Stomach (tissue), 9 donors: Measurements from ENCODE around the gene COL4A2. TPM values are rescaled to one million over a fixed set of nuclear protein-coding genes. Genes with fewer than 3 reads are reported as not detected.
A peak's percentile ranks its signal among the peaks of the same experiment; 100 is the strongest.

Experiments
- DNase-seq, 2 donors: peaks; one replicate each; pipeline versions ENCODE4 v3.0.0 to v3.0.0-alpha.2; 2013 to 2019
- H3K27ac ChIP-seq, 5 donors: fragments of 200-600 bp in 4 of 5; sonication (generic) in 4 of 5; one replicate each; pipeline ENCODE4 v1.5.1; 2013 to 2019; ENCODE audit warnings: mild to moderate bottlenecking in 1 of 5, moderate library complexity in 1 of 5
- H3K27me3 ChIP-seq, 3 donors: fragments of 200-600 bp; sonication (generic); one replicate each; pipeline ENCODE4 v1.5.1; 2017 to 2019; ENCODE audit warnings: mixed run types in 1 of 3
- H3K36me3 ChIP-seq, 4 donors: fragments of 200-600 bp; sonication (generic); 1 replicate in 3 of 4; 2 replicates in 1 of 4; pipeline ENCODE4 v1.5.1; 2016 to 2019
- H3K4me1 ChIP-seq, 4 donors: fragments of 200-600 bp; sonication (generic); one replicate each; pipeline ENCODE4 v1.5.1; 2016 to 2019
- H3K4me3 ChIP-seq, 4 donors: fragments of 200-600 bp; sonication (generic) in 3 of 4; one replicate each; pipeline ENCODE4 v1.5.1; 2016 to 2019; ENCODE audit warnings: mild to moderate bottlenecking in 1 of 4
- H3K9me3 ChIP-seq, 4 donors: fragments of 200-600 bp; sonication (generic); one replicate each; pipeline ENCODE4 v1.5.1; 2016 to 2019
- CTCF ChIP-seq, 7 experiments: fragments of 450-650 bp in 4 of 7; fragments of 200-600 bp in 3 of 7; sonication (generic) in 3 of 7; IDR thresholded peaks; one replicate each; pipeline ENCODE4 v1.5.1; 2016 to 2019; ENCODE audit warnings: antibody characterized with exemption in 7 of 7, control low read depth in 2 of 7, mild to moderate bottlenecking in 1 of 7
- EP300 ChIP-seq: sonication (generic); formaldehyde crosslinking; IDR thresholded peaks from one replicate; pipeline ENCODE4 v1.6.1; 2017; ENCODE audit warnings: antibody characterized with exemption
- POLR2A ChIP-seq, 4 donors: fragments of 450-650 bp; IDR thresholded peaks; one replicate each; pipeline ENCODE4 v1.6.1; 2016; ENCODE audit warnings: antibody characterized with exemption in 4 of 4, control low read depth in 2 of 4, mild to moderate bottlenecking in 1 of 4, moderate library complexity in 1 of 4
- POLR2AphosphoS5 ChIP-seq, 3 donors: sonication (generic); formaldehyde crosslinking; IDR thresholded peaks; one replicate each; pipeline ENCODE4 v1.6.1; 2016; ENCODE audit warnings: antibody characterized with exemption in 3 of 3
- WGBS, 5 donors: extraction: QIAGEN DNeasy Blood & Tissue Kit in 3 of 5; methylation state at CpG; one replicate each; pipeline versions ENCODE4 v1.1.5 to v1.1.7; 2013 to 2018; 5-methylcytosine and 5-hydroxymethylcytosine counted together
- intact Hi-C: fragments of 100-400 bp; cut with DNase I; formaldehyde crosslinking; loops from one replicate; pipeline ENCODE4 v1.15.1; 2023; ENCODE audit warnings: low total_unique reads
- polyA plus RNA-seq, 3 donors: library from polyadenylated mRNA; stranded (reverse); fragments of 200-250 nt; gene quantifications; one replicate each; pipeline ENCODE4 v1.2.3, GENCODE V29; 2013
- total RNA-seq, 5 donors: library from RNA; depleted of rRNA; stranded (reverse); fragments of >200 nt; gene quantifications; one replicate each; pipeline versions ENCODE4 v1.1.0 to v1.2.3, GENCODE V29; 2014 to 2016
- donor health status: healthy with polysubstance abuse.
- donor health status: Bipolar disorder and iron deficiency.
- donor health status: healthy.

The COL4A2 gene
- total and polyA plus RNA-seq, 8 donors: 24.0 to 531 (median 214) TPM

DNA sequence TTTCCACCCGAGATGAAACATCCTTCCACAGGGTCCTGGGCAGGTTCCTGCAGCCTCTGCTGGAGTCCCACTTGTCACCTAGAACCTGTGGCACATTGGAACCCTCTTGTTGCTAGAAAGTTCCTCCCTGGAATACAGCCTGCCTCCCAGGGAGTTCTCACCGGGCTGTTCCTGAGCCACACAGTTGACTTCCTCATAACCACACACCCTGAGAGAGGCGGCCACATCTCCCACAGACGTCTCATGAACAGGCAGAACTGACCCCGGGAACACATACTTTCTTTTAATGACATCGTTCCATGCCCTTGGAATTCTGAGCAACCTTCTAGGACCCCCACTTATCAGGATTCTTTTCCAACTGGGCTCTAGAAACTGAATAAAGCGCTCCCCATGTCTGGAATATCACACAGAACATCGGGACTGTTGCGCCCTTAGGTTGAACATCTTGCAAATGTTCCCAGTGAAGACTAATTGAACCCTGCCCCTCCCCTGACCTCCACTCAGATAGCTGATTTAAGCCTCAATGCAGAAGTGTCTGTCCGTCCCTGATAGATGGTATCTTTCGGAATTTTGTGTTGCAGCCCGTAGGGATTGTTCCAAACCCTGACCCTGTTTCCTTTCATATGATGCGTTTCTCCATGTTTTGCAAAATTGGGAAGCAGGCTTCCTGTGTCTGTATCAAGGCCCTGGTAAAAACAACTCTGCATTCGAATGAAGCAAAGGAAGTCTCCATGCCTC, 163.4 kb downstream of the COL4A2 start:
- Histone ChIP-seq H3K9me3 (no peaks in the 10 kb centered on the region), H3K4me3 (no peak overlapping the region), H3K36me3 (peaks cover 13 to 98% (median 85%) of the 10 kb centered on the region in 4 donors), H3K4me1 (peaks cover 0 to 7% (median 0%) of the 10 kb centered on the region in 4 donors), H3K27me3 (no peaks in the 10 kb centered on the region), H3K27ac (no peak overlapping the region)
- TF ChIP-seq POLR2AphosphoS5 (IDR thresholded peaks at IDR 0.05) (no peak), EP300 (no peak), CTCF (IDR thresholded peaks at IDR 0.05) (no peak)
- intact Hi-C loops: no loop called here
- WGBS, 5 donors: 71 to 87% (median 82%) methylated on average over 14 of the region's 14 CpGs
- no peak for DNase-seq

DNA sequence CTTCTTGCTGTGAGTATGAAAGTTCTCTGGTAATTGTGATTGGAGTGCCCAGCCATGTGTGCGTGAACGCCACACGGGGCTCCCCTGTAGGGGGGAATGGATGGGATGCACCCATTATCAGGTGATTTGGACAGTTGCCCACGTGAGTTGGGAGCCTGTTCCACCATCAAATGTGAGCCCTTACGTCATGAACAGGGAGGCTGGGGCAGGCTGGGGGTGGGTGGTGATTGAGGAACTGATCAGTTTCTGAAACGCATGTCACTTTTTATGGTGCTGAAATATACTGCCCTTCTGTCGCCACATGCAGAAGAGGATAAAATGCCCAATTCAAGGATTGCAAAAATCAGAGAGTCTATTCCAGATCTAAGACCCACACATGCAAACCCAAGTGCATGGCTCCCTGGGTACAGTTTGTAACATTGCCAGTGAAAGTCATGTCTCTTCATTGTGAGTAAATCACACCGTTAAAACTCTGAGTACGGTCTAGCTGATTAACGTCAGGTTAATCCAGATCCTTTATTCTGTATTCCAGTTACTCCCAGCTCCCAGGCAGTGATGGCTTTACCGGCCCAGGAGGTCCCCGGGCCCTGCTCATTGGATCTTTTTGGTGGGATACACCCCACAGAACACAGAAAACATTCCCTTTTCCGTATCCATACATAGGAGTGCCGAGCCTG, 164.2 kb downstream of the COL4A2 start:
- TF ChIP-seq CTCF (IDR thresholded peaks at IDR 0.05) (no peak), POLR2AphosphoS5 (IDR thresholded peaks at IDR 0.05) (no peak), POLR2A (IDR thresholded peaks at IDR 0.05) (no peak), EP300 (no peak)
- no peak for DNase-seq
- peaks cover 13 to 98% (median 85%) of the 10 kb centered on the region in 4 donors for H3K36me3 ChIP-seq
- 70 to 85% (median 80%) methylated on average over 14 of the region's 14 CpGs for WGBS, 5 donors
- H3K4me3 ChIP-seq: no peak overlapping the region
- intact Hi-C loops: no loop called here
- H3K27me3 ChIP-seq: no peaks in the 10 kb centered on the region
- H3K27ac ChIP-seq: peak overlapping the region in 3 of 5 donors; percentile 25 to 34 (median 28)
- H3K4me1 ChIP-seq: peaks cover 0 to 7% (median 0%) of the 10 kb centered on the region in 4 donors
- H3K9me3 ChIP-seq: no peaks in the 10 kb centered on the region

DNA sequence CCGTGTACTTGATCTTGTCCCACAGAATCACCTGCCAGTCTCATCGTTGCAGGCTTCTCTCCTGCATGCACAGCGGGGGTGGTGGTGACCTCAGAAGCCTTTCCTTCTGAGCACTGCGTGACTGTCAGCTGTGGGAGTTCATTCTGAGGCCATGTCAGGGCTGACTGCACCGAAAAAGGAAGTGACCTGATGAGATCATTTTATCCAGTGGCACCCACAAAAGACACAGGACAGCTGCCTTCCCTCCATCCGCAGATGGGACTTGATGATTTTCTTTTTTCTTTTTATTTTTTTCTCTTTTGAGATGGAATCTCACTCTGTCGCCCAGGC, 164.7 kb downstream of the COL4A2 start:
- peak overlapping the region in 3 of 5 donors; percentile 25 to 34 (median 28) for H3K27ac ChIP-seq

More for the DNA sequence above, 164.7 kb downstream of the COL4A2 start:
- peaks cover 13 to 98% (median 85%) of the 10 kb centered on the region in 4 donors for H3K36me3 ChIP-seq
- TF ChIP-seq EP300 (peak; percentile 10), CTCF (IDR thresholded peaks at IDR 0.05) (no peak)
- 53 to 67% (median 64%) methylated on average over 6 to 7 of the region's 7 CpGs for WGBS, 5 donors
- no peaks in the 10 kb centered on the region for H3K27me3 ChIP-seq
- peak; percentile 35 to 65 for DNase-seq
- no peak overlapping the region for H3K4me3 ChIP-seq
- no peaks in the 10 kb centered on the region for H3K9me3 ChIP-seq
- intact Hi-C loops: no loop called here
- peaks cover 0 to 7% (median 0%) of the 10 kb centered on the region in 4 donors for H3K4me1 ChIP-seq
